H1 (cell line): ENCODE data around the gene MDFI. TPM values are rescaled to one million over a fixed set of nuclear protein-coding genes. Genes with fewer than 3 reads are reported as not detected.

Source experiments
- CTCF ChIA-PET: fragments of 300-600 bp; sonication (Branson Sonifier 250); formaldehyde crosslinking; loops from one replicate; lab custom pipeline; 2021; ENCODE audit not compliant: partially characterized antibody; lab: Charles Lee
- POLR2A ChIA-PET: fragments of 300-600 bp; sonication (Branson Sonifier 250); formaldehyde crosslinking; loops from one replicate; lab custom pipeline; 2021; ENCODE audit warnings: inconsistent platforms; ENCODE audit not compliant: partially characterized antibody; lab: Charles Lee
- DNase-seq, 2 experiments: peaks; one replicate each; pipeline versions ENCODE4 v3.0.0 to v3.0.0-alpha.2; 2010 to 2022; ENCODE audit warnings: low spot score in 2 of 2, low read depth in 1 of 2, mixed read lengths in 1 of 2
- FAIRE-seq: peaks from 2 replicates; lab custom pipeline; 2011; peaks lifted over from hg19 to GRCh38; lab: Jason Lieb, UNC
- H2AFZ ChIP-seq: 2 replicates; pipeline ENCODE4 v1.8.1; 2012; ENCODE audit warnings: low read length, inconsistent platforms
- H2AK5ac ChIP-seq: 2 replicates; pipeline ENCODE4 v1.6.1; 2013; ENCODE audit warnings: low read depth, low read length
- H2BK120ac ChIP-seq: replicated peaks from 2 replicates; pipeline ENCODE3; 2013; ENCODE audit warnings: low read depth, low read length, inconsistent platforms
- H2BK12ac ChIP-seq: 2 replicates; pipeline ENCODE4 v1.6.1; 2013; ENCODE audit warnings: low read depth, low read length
- H2BK15ac ChIP-seq: 2 replicates; pipeline ENCODE4 v1.6.1; 2013; ENCODE audit warnings: low read length
- H2BK20ac ChIP-seq: 2 replicates; pipeline ENCODE4 v1.6.1; 2013; ENCODE audit warnings: low read length
- H2BK5ac ChIP-seq: 2 replicates; pipeline ENCODE4 v1.6.1; 2013; ENCODE audit warnings: low read depth, low read length
- H3K14ac ChIP-seq: 2 replicates; pipeline ENCODE4 v1.6.1; 2013; ENCODE audit warnings: inconsistent platforms; ENCODE audit not compliant: insufficient read length
- H3K18ac ChIP-seq: 2 replicates; pipeline ENCODE4 v1.6.1; 2013; ENCODE audit warnings: low read length; ENCODE audit errors: extremely low read depth
- H3K23ac ChIP-seq: 2 replicates; pipeline ENCODE4 v1.6.1; 2013; ENCODE audit warnings: inconsistent platforms; ENCODE audit not compliant: insufficient read length
- H3K23me2 ChIP-seq: 2 replicates; pipeline ENCODE4 v1.6.1; 2013; ENCODE audit warnings: low read depth, low read length
- H3K27ac ChIP-seq: 2 replicates; pipeline ENCODE4 v1.6.1; 2011; ENCODE audit warnings: low read depth, low read length, inconsistent platforms
- H3K27me3 ChIP-seq, 4 experiments: replicated peaks in 1 of 4; 1 replicate in 1 of 4; 2 replicates in 3 of 4; pipeline versions ENCODE4 v1.6.1 to v1.8.1; 2011 to 2013; ENCODE audit warnings: low read length in 3 of 4, mild to moderate bottlenecking in 3 of 4, inconsistent platforms in 2 of 4, mixed read lengths in 2 of 4, moderate library complexity in 1 of 4; ENCODE audit not compliant: control insufficient read depth in 3 of 4, insufficient read depth in 3 of 4; ENCODE audit errors: extremely low read depth in 1 of 4
- H3K36me3 ChIP-seq, 4 experiments: 2 replicates each; pipeline versions ENCODE4 v1.6.1 to v1.8.1; 2011 to 2013; ENCODE audit warnings: mild to moderate bottlenecking in 4 of 4, low read length in 3 of 4, moderate library complexity in 2 of 4, control low read depth in 1 of 4, inconsistent platforms in 1 of 4; ENCODE audit not compliant: insufficient read depth in 4 of 4, control insufficient read depth in 2 of 4
- H3K4ac ChIP-seq: replicated peaks from 2 replicates; pipeline ENCODE3; 2013; ENCODE audit warnings: low read length, low read depth, mixed read lengths, inconsistent platforms; ENCODE audit not compliant: insufficient read length
- H3K4me1 ChIP-seq, 4 experiments: replicated peaks in 1 of 4; 1 replicate in 1 of 4; 2 replicates in 3 of 4; pipeline versions ENCODE4 v1.6.1 to v1.8.1; 2011 to 2013; ENCODE audit warnings: low read length in 3 of 4, inconsistent platforms in 2 of 4, mixed read lengths in 1 of 4; ENCODE audit not compliant: insufficient read depth in 4 of 4, control insufficient read depth in 3 of 4
- H3K4me2 ChIP-seq, 2 experiments: 2 replicates each; pipeline versions ENCODE4 v1.6.1 to v1.8.1; 2011 to 2013; ENCODE audit warnings: low read depth in 2 of 2, low read length in 2 of 2, control low read depth in 1 of 2, inconsistent platforms in 1 of 2, mild to moderate bottlenecking in 1 of 2; ENCODE audit not compliant: insufficient read depth in 1 of 2
- H3K4me3 ChIP-seq, 4 experiments: fragments of 200-600, 300-600 bp in 1 of 4; sonication (generic), shearing (Covaris generic), sonication (Bioruptor Twin) in 1 of 4; 2 replicates each; pipeline versions ENCODE4 v1.5.1 to v1.8.1; 2011 to 2016; ENCODE audit warnings: low read length in 4 of 4, low read depth in 3 of 4, control low read depth in 2 of 4, inconsistent platforms in 2 of 4, mild to moderate bottlenecking in 2 of 4, mixed read lengths in 1 of 4, moderate library complexity in 1 of 4; ENCODE audit not compliant: insufficient read depth in 2 of 4; ENCODE audit errors: extremely low read depth in 1 of 4
- H3K56ac ChIP-seq: replicated peaks from 2 replicates; pipeline ENCODE3; 2013; ENCODE audit warnings: low read depth, mild to moderate bottlenecking, mixed read lengths, low read length, inconsistent platforms; ENCODE audit not compliant: insufficient read length
- H3K79me1 ChIP-seq: 2 replicates; pipeline ENCODE4 v1.6.1; 2013; ENCODE audit warnings: low read depth, low read length, control low read depth
- H3K79me2 ChIP-seq, 2 experiments: 2 replicates each; pipeline versions ENCODE4 v1.6.1 to v1.8.1; 2012 to 2013; ENCODE audit warnings: low read length in 2 of 2, mild to moderate bottlenecking in 2 of 2, inconsistent platforms in 1 of 2; ENCODE audit not compliant: insufficient read depth in 2 of 2, control insufficient read depth in 1 of 2
- H3K9ac ChIP-seq, 4 experiments: replicated peaks in 1 of 4; 1 replicate in 1 of 4; 2 replicates in 3 of 4; pipeline versions ENCODE4 v1.6.1 to v1.8.1; 2011 to 2013; ENCODE audit warnings: low read depth in 3 of 4, low read length in 3 of 4, control low read depth in 2 of 4, mild to moderate bottlenecking in 2 of 4, moderate library complexity in 2 of 4, inconsistent platforms in 1 of 4; ENCODE audit errors: extremely low read depth in 1 of 4
- H3K9me3 ChIP-seq, 2 experiments: 2 replicates each; pipeline versions ENCODE4 v1.6.1 to v1.8.1; 2012 to 2013; ENCODE audit warnings: mild to moderate bottlenecking in 2 of 2, moderate library complexity in 2 of 2, control low read depth in 1 of 2, inconsistent platforms in 1 of 2, low read depth in 1 of 2, low read length in 1 of 2, mixed read lengths in 1 of 2; ENCODE audit not compliant: insufficient read depth in 2 of 2
- H4K20me1 ChIP-seq, 2 experiments: replicated peaks in 1 of 2; 2 replicates each; pipeline versions ENCODE3 to v1.8.1; 2011 to 2013; ENCODE audit warnings: inconsistent platforms in 2 of 2, low read length in 2 of 2, mild to moderate bottlenecking in 1 of 2; ENCODE audit not compliant: insufficient read depth in 2 of 2, control insufficient read depth in 1 of 2
- H4K5ac ChIP-seq: 2 replicates; pipeline ENCODE4 v1.6.1; 2013; ENCODE audit warnings: low read length, low read depth, mixed read lengths, inconsistent platforms; ENCODE audit not compliant: insufficient read length
- H4K8ac ChIP-seq: 2 replicates; pipeline ENCODE4 v1.8.0; 2013; ENCODE audit warnings: mild to moderate bottlenecking, moderate library complexity, low read length, inconsistent platforms; ENCODE audit not compliant: insufficient read depth; ENCODE audit errors: extremely low read depth
- H4K91ac ChIP-seq: replicated peaks from 2 replicates; pipeline ENCODE3; 2013; ENCODE audit warnings: low read length, mixed read lengths, inconsistent platforms; ENCODE audit not compliant: insufficient read length
- RAD21 ChIP-seq, 2 experiments: IDR thresholded peaks in 1 of 2; conservative IDR thresholded peaks in 1 of 2; 2 replicates each; pipeline ENCODE4 v1.6.1; 2011; ENCODE audit warnings: low read depth in 2 of 2, low read length in 2 of 2, improper control_type of control experiment in 1 of 2, inconsistent platforms in 1 of 2, mild to moderate bottlenecking in 1 of 2, moderate library complexity in 1 of 2
- RXRA ChIP-seq: IDR thresholded peaks from 2 replicates; pipeline ENCODE4 v1.6.1; 2011; ENCODE audit warnings: low read depth, mild to moderate bottlenecking, low read length, moderate library complexity; ENCODE audit not compliant: insufficient read depth
- SAP30 ChIP-seq: fragments of 300-600 bp; sonication (generic); IDR thresholded peaks from 2 replicates; pipeline ENCODE4 v1.7.1; 2012; ENCODE audit warnings: low read length, moderate library complexity, mild to moderate bottlenecking, inconsistent platforms; ENCODE audit not compliant: insufficient read depth, insufficient replicate concordance
- WGBS, 2 experiments: shearing (Covaris generic) in 1 of 2; methylation state at CpG; one replicate each; pipeline versions ENCODE4 v1.1.6 to v1.1.7; 2013 to 2015; ENCODE audit warnings: low lambda C conversion rate in 2 of 2, mixed read lengths in 2 of 2, inconsistent platforms in 1 of 2, low coverage in 1 of 2, missing lambda C conversion rate in 1 of 2; ENCODE audit not compliant: insufficient replicate concordance in 2 of 2, insufficient coverage in 1 of 2, insufficient read length in 1 of 2; ENCODE audit errors: extremely low coverage in 1 of 2, missing lambda C conversion rate in 1 of 2; 5-methylcytosine and 5-hydroxymethylcytosine counted together
- polyA plus RNA-seq, 7 experiments: library from polyadenylated mRNA; depleted of rRNA in 3 of 7; stranded (reverse) in 5 of 7; unstranded in 2 of 7; fragments of >200 nt in 5 of 7; fragments of 200-250 nt in 2 of 7; gene quantifications; 1 replicate in 5 of 7; 2 replicates in 1 of 7; 4 replicates in 1 of 7; pipeline versions ENCODE4 v1.2.1 to v1.2.3, GENCODE V29; 2011 to 2013; ENCODE audit warnings: missing spikeins in 2 of 7, mixed read lengths in 2 of 7
- total RNA-seq: library from RNA; stranded (reverse); fragmentation: NEBNext Ultra II Directional; extraction: Animal tissue kit (Norgen Biotek cat#: 25700); gene quantifications from 2 replicates; pipeline ENCODE4 v1.2.1, GENCODE V29; 2021

Gene MDFI
- total and polyA plus RNA-seq, 2 of the 8 experiments (the other 6 are each of a cell fraction or from before 2014, with no cell fraction given) = 41.0 to 65.6 TPM

GRCh38 chr6:41593839-41594238, 44.4 kb upstream of the MDFI start:
- H2BK120ac ChIP-seq = no peak overlapping the region
- no peaks in the 10 kb centered on the region for H3K79me2 ChIP-seq
- no peak overlapping the region for H3K9ac ChIP-seq
- no peak overlapping the region for H2AFZ ChIP-seq
- WGBS, 2 experiments = 84% methylated on average over 11 of the region's 11 CpGs; no CpG with 5 or more reads in 1 of the 2 experiments
- H3K14ac ChIP-seq = no peak overlapping the region
- H4K5ac ChIP-seq = no peak overlapping the region
- H3K36me3 ChIP-seq = peaks cover 0 to 4% (median 2%) of the 10 kb centered on the region in 4 experiments; a peak in 3 of 8 replicates
- POLR2A ChIA-PET = interaction anchor here (1.1 to 1.6 kb wide), 2 partner anchors 8 to 24 kb away, joined by 4 read pairs; no protein-coding TSS in a partner anchor
- H3K4ac ChIP-seq = no peak overlapping the region
- no peak overlapping the region for H4K8ac ChIP-seq
- no peak overlapping the region for H4K91ac ChIP-seq
- no peak overlapping the region for H3K23ac ChIP-seq
- TF ChIP-seq RAD21 (IDR thresholded peaks at IDR 0.05 in 1 of 2, conservative IDR thresholded peaks at IDR 0.05 in 1 of 2; ENCODE audit: low read depth in 2 of 2, low read length in 2 of 2) (no peak), SAP30 (no peak), RXRA (no peak)
- TF ChIP-seq, all 59 proteins: peak for 0
- no peak overlapping the region for H3K4me2 ChIP-seq
- H3K23me2 ChIP-seq = no peaks in the 10 kb centered on the region
- no peak overlapping the region for H2AK5ac ChIP-seq
- H3K56ac ChIP-seq = no peak overlapping the region
- no peak for FAIRE-seq
- H3K9me3 ChIP-seq = no peaks in the 10 kb centered on the region
- CTCF ChIA-PET = interaction anchor here (0.8 to 27.7 kb wide), 14 partner anchors 9 to 226 kb away, joined by 3 to 361 read pairs (median 5); no protein-coding TSS in a partner anchor
- no peak for DNase-seq
- no peaks in the 10 kb centered on the region for H3K79me1 ChIP-seq
- H4K20me1 ChIP-seq = peaks cover 0 to 2% of the 10 kb centered on the region in 2 experiments
- no peak overlapping the region for H2BK20ac ChIP-seq
- H2BK15ac ChIP-seq = no peak overlapping the region
- no peak overlapping the region for H3K4me3 ChIP-seq
- no peak overlapping the region for H3K18ac ChIP-seq
- H3K27ac ChIP-seq = no peak overlapping the region
- H2BK12ac ChIP-seq = no peak overlapping the region
- peaks cover 3 to 14% (median 8%) of the 10 kb centered on the region in 4 experiments for H3K4me1 ChIP-seq
- no peaks in the 10 kb centered on the region for H3K27me3 ChIP-seq
- no peak overlapping the region for H2BK5ac ChIP-seq
